HT-29 (cell line): ENCODE results near the gene COQ6. TPM values are rescaled to one million over a fixed set of nuclear protein-coding genes. Genes with fewer than 3 reads are reported as not detected.
"Not testable (repeated sequence)": the region's sequence is repeated elsewhere in the genome, so short reads cannot be mapped to it uniquely, and the experiment has no call there.

Experiments
- DNase-seq: peaks from one replicate; pipeline ENCODE4 v3.0.0-alpha.2; 2015; ENCODE audit warnings: low spot score
- small RNA-seq: library from RNA; depleted of rRNA; stranded (forward); fragments of <200 nt; gene quantifications from one replicate; pipeline ENCODE3, GENCODE V24; 2014
- total RNA-seq: library from RNA; depleted of rRNA; stranded (reverse); fragments of >200 nt; shearing (Covaris generic); gene quantifications from 2 replicates; pipeline ENCODE4 v1.2.3, GENCODE V29; 2014; rRNA removed

The COQ6 gene
- total RNA-seq, 1 experiment from 2014 or later = 21.5 TPM

- DNase-seq = peak; percentile 18
These were observed 27.8 kb downstream of the COQ6 start for GRCh38 chr14:73977896-73978295.

- no peak for DNase-seq
These were observed 38.0 kb downstream of the COQ6 start for GRCh38 chr14:73988065-73988464.

GRCh38 chr14:73988656-73989055 lies 38.6 kb downstream of the COQ6 start:
- DNase-seq = not testable (repeated sequence)

- no peak for DNase-seq
These were observed 41.0 kb downstream of the COQ6 start for GRCh38 chr14:73991092-73991491.

- not testable (repeated sequence) for DNase-seq
These were observed 44.8 kb downstream of the COQ6 start for GRCh38 chr14:73994926-73995325.

GRCh38 chr14:73995977-73996378 lies 45.9 kb downstream of the COQ6 start:
- DNase-seq = peak; percentile 37

- peak; percentile 15 for DNase-seq
These were observed 46.6 kb downstream of the COQ6 start for GRCh38 chr14:73996731-73997107.

- DNase-seq = peak; percentile 44
These were observed 47.2 kb downstream of the COQ6 start for GRCh38 chr14:73997108-73997943.

GRCh38 chr14:73997944-73998447 lies 47.9 kb downstream of the COQ6 start:
- peak; percentile 19 for DNase-seq

- DNase-seq = no peak
These were observed 48.6 kb downstream of the COQ6 start for GRCh38 chr14:73998726-73999125.

- not testable (repeated sequence) for DNase-seq
These were observed 55.6 kb downstream of the COQ6 start for GRCh38 chr14:74005664-74006063.

- no peak for DNase-seq
These were observed 58.9 kb downstream of the COQ6 start for GRCh38 chr14:74008843-74009499.

Small RNA genes within 50 kb of the gene (small RNA-seq; reads per million reads assigned to genes)
- gene AC005480.2 (not detected), gene RF00019 (not detected)

Other genes starting within 250 kb of the COQ6 start
- gene PNMA1, start 235.9 kb upstream of the COQ6 start, total RNA-seq = 6.3 and 7.5 TPM in 2 replicates
- 2.5 and 4.2 TPM in 2 replicates for gene PTGR2, start 98.5 kb upstream of the COQ6 start, total RNA-seq
- 18.5 and 21.7 TPM in 2 replicates for gene ZNF410, start 63.4 kb upstream of the COQ6 start, total RNA-seq
- gene FAM161B, start 208 bp upstream of the COQ6 start, total RNA-seq = 0.31 and 0.39 TPM in 2 replicates
- 11.3 and 11.4 TPM in 2 replicates for gene ENTPD5, start 69.0 kb downstream of the COQ6 start, total RNA-seq
- gene BBOF1, start 69.0 kb downstream of the COQ6 start, total RNA-seq = 0.05 and 0.50 TPM in 2 replicates
- gene ALDH6A1, start 134.2 kb downstream of the COQ6 start, total RNA-seq = 4.3 and 4.5 TPM in 2 replicates
- 4.4 TPM in 2 replicates for gene LIN52, start 134.7 kb downstream of the COQ6 start, total RNA-seq